HTERT RPE-1 (cell line): Measurements from ENCODE around the gene ANKRD44.
"Not testable (repeated sequence)": the region's sequence is repeated elsewhere in the genome, so short reads cannot be mapped to it uniquely, and the experiment has no call there.

Source experiments
- in situ Hi-C: fragments of 300-500 bp; cut with MboI; formaldehyde crosslinking; loops from 4 replicates; pipeline ENCODE4 v1.14.3; 2020; ENCODE audit warnings: low sequenced_read_pairs

Gene ANKRD44

DNA sequence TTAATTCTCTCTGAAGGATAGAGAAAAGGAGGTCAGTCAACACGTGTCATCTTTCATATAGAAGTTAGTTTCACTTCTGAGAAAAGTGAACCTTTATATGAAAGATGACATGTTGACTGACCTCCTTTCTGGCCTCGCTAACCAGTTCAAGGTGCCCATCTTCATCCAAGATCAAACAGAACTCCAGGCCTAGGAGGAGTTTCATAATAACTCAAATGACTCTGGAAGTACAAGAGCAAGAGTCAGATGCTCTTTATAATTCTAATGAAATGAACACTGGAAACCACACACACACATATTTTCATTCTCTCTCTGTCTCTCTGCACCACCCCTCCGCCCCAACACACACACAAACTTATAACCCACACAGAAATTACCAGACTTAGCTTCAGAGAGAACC lies 16.3 kb downstream of the ANKRD44 start:
- in situ Hi-C loops: no loop called here

DNA sequence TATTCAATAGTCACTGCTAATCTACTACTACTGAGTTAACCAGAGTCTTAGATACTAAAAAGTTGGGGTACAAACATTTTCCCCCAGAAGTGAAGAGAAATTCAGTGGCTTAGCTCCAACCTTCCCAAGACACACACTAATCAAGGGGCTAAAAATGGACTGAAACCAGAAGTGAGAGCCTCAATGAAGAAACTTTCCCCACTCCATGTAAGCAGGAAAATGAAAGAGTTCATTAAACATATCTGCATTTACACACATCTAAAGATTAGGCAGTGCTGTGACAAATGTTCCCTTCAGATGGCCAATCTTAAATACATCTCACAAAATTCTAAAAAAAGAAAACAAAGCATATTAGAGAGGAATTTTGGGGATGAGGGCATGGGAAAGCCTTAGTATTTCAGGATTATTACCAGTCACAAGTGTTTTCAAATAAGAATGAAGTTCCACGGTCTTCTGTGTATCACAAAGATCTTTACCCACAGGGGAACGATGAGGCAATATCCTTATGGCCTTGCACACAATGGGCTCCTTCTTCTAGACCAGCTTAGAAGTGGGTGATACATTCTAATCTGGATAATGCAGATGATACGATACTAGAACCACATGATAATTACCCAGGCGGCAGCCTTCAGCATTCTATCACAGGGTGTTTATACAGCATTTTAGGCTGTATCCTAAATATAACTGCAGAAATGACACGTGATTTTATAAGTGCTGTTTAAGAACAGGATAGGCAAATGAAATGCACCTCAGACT lies 17.1 kb downstream of the ANKRD44 start:
- in situ Hi-C loops: no loop called here

DNA sequence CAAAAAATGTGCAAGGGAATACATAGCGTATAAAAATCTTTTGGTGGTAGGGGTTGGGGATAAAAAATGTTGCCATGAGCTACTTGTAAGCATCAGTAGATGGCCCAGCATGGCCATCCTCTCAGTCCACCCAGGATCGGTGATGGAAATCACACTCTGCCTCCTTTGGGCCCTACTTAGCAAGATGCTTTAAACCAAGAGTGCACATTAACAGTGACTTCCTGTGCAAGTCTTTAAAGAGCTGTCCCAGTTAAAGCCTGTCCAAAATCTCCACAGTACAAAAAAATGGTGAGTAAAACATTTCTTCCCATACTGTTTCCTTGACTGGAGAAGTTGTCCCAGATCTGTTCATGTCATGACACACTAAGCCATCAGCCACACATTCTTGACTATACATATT lies 18.0 kb downstream of the ANKRD44 start:
- in situ Hi-C loops: no loop called here

DNA sequence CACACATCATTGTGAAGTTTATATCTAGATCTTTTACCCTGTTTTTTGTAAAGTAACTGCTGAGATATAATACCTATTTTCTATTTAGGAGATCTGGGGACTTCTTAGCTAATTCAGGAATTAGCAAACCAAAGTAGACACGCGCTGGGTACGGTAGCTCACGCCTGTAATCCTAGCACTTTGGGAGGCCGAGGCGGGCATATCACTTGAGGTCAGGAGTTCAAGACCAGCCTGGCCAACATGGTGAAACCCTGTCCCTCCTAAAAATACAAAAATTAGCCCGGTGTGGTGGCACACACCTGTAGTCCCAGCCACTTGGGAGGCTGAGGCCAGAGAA lies 23.0 kb downstream of the ANKRD44 start:
- in situ Hi-C loops: not testable (repeated sequence)

DNA sequence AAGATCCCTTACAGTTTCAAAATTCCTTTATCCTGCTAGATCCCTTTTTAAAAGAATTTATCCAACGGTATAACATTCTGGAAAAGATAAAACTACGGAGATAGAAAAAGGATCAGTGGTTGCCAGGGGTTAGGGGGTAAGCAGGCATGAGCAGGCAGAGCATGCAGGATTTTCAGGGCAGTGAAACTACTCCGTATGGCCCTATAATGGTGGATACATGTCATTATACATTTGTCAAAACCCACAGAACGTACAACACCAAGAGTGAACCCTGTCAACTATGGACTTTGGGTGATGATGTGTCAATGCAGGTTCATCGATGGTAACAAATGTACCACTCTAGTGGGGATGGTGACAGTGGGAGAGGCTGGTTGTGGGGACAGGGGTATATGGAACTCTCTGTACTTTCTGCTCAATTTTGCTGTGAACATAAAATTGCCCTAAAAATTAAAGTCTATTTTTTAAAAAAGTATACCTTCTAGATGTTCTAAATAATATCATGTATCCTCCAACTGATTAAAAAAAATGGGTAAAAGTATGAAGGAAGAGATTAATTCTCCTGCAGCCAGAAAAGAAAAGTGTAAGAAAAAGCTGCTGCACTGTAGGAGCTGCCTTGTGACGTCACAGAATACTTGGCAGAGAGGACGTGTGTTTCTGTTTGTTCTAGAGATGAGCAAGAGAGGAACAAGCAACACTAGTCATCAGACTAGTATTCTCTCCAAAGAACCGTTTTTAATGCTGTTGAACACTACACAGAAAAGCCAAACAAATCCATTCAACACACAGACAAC lies 23.6 kb downstream of the ANKRD44 start:
- in situ Hi-C loops: no loop called here

DNA sequence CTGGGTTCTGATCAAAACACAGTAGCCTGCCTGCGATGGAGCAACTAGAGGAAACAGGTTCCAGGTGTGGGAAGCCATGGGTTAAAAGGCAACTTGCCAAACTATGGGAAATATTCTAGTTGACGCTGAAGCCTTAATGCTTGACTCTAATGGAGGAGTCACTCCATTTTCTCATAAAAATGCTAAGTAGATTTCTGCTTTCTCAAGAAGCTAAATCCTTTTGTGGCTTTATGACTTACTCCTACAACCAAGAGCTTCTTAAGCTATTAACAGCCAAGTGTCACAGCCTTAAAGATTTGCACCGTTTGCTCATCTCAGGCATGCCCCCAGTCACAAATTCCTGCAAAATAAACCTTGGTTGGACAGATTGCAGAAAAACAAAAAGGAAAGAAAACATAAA lies 25.2 kb downstream of the ANKRD44 start:
- in situ Hi-C loops: no loop called here

DNA sequence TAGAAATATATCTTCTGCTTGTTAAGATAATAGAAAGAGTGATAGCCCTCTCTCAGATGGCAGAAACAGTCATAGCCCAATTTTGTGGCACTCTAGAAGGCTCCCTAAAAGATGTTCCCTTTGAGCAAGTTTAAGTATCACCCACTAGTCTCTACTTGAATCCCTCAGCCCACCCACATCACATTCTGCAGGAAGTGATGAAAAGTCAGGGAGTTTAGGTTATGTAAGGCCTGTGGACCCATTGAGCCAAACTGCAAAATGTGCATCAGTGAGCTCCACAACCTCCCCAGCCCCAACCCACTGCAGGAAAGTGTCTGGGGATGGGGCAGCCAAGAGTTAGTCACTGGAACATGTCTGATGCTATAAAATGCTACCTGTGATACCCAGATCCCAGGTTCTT lies 25.6 kb downstream of the ANKRD44 start:
- in situ Hi-C loops: no loop called here

DNA sequence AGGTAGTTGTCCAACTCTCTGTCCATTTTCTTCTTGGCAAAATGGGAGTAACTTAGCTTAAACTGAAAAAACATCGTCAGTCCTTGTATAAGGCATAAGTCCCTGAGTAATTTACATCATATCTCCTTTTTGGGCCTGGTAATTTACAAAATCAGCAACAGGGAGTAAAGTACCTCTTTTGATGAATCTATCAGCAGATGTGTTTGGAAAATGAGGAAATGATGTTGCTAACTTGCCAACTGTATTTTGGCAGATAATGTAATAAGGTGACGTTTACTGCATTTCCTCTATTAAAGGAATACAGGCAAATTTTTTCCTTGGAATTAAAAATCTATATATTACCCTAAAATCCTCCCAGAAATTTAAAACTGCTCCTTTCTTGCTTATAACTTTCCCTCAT lies 29.2 kb downstream of the ANKRD44 start:
- in situ Hi-C loops: no loop called here

DNA sequence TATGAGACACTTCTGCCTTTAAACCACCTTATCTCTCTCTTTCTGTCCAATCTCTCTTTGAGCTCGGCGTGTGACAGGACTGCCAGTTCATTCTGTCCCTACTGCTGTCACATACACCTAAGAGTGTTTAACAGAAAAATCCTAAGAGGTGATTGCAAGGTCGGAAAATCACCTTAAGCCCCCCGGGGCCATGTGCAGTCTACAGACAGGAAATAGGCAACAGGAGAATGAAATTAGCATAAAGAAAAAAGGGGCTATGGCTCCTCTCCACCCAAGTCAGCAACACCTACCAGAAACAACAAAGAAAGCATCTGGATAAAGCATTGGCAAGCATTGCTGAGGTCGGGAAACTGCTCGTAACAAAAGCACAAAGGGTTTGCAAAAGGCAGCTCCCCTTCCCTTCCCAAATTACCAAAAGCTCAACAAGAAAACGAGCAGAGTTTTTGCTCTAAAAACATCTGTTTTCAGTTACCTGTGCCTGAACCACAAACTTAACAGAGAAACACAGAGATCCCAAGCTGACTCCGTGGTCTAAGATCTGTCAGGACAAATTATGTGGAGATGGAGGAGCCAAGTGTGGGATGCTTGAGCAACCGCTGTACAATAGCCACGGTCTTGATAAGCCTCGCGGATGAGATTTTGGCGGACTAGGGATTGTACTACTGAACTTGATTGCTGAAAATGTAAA lies 30.4 kb downstream of the ANKRD44 start:
- in situ Hi-C loops: no loop called here

DNA sequence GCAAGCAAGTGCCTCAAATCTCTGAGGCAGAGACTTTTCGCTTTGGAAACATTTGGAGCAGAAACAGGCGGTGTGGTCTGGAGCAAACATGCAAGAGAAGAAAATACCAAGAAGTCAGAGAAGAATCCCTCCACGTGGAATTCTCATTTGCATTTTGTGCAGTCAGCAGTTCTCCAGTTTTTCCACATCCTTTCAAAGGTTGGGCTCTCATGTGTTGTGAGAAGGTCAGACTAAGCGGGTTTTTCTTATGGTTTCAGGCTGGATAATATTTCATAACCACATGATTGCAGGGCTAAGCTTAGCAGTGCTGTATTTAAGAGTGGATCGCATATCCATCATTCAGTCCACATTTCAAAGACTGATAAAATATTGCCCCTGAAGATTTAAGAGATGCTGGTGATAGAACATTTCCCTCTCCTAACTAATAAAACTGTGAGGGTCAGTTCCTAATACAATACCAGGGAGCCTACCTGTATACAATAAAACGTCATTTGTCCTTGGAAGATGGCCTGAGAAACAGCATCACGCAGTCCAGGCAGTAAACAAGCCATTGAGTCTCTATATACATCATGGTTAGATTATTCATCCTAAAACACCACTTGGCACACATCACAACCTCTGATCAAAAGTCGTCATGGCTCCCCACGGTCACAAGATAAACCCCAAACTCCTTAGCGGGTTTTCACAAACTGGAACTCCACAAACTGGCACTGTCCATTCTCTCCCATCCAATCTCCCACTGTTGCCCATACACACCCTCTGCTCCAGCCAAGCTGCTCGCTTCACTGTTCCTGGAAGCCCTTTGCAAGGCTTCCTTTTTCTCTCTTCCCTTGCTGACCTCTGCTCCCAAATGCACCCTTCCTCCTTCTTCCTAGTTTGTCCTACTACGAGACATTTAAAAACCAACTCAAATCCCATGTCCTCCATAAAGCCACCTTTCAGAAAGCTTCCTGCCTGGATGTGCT lies 31.5 kb downstream of the ANKRD44 start:
- in situ Hi-C loops: no loop called here

DNA sequence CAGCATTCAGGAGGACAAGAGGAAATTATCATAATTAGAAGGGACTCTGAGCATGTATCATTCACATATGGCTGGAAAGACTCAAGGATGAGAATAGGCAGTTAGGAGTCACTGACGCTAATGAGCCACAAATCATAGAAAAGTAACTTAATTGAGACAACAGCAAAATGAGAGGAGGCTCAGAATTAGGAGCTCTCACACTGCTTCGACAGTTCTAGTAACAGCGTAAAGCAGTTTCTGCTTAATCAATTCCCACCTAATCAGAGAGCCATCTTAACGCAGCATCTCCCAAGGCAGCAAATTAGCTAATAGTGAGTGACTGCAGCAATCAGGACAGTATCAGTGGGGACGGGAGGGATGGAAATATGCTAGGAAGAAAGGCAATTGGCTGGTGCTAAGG lies 32.8 kb downstream of the ANKRD44 start:
- in situ Hi-C loops: no loop called here

DNA sequence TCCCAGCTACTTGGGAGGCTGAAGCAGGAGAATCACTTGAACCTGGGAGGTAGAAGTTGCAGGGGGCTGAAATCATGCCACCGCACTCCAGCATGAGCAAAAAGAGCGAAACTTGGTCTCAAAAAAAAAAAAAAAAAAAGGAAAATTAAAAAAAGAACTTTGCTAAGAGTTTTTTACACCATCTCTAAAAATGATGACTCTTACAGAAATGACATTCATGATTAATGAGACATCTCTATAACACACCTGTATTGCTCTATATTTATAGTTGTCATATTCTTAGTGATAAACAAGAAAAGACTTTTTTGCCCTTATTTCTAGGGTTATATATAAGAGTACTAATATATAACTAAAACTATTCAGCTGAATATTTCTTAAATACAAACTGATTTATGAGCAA lies 34.4 kb downstream of the ANKRD44 start:
- in situ Hi-C loops: no loop called here

DNA sequence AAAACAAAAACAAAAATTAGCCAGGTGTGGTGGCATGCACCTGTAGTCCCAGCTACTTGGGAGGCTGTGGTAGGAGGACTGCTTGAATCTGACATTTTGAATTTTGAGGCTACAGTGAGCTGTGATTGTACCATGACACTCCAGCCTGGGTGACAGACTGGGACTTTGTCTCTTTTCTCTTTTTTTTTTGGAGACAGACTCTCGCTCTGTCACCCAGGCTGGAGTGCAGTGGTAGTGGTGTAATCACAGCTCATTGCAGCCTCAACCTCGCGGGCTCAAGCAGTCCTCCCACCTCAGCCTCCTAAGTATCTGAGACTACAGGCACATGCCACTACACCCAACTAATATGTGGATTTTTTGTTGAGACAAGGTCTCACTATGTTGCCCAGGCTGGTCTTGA lies 35.6 kb downstream of the ANKRD44 start:
- in situ Hi-C loops: no loop called here

DNA sequence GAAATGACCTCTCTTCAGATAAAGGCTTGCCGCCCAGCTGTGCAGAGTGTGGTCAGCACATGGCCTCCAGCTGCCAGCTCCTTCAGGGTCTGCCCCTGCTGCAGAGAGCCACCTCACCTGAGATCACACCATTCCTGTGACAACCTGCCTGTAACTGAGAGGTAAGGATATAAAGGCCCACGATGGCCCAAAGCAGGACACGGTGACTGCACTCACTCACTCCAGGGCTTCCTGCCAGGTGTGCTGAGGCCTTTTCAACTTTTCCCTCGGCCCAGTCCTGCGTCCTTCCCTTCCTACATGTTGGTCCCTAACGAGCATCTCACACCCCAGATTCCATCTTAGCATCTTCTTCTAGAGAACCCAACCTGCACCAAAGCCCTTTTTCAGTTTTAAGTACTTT lies 36.2 kb downstream of the ANKRD44 start:
- in situ Hi-C loops: no loop called here

DNA sequence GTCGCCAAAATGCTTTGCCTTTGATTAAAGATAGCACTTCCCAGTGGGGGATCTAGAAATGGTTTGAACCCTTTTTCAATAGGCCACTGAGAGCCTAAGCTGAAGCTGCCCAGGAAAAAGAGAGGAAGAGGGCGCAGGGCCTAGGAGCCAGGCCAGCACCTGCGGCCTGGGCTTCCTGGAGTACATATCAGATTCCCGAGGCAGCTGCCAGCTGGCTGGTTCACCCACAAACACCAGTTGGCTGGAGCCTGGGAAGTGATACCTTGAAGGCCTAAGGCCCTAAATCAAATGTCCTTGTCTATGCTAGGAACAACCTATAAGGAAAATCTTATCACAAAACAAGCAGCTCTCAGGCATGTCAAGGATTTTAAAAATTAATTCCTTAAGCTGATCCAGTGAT lies 37.1 kb downstream of the ANKRD44 start:
- in situ Hi-C loops: no loop called here

DNA sequence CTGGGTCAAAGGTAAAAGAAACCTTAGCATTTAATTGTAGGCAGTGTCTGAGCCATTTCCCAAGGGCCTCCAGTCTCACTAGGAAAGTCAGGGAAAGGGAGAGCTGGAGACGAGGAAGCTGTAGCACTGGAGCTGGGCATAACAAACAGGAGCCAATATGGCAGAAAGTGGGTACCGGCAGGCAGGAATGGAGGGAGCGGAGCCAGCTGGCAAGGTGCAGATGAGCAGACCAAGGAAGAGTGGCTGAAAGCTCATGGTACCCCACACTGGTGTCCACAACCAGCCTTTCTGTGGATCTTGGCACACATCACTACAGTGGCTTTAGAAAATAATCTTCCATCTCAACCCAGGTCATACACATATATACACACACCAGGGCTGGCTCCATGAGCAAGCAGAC lies 40.0 kb downstream of the ANKRD44 start:
- in situ Hi-C loops: no loop called here

DNA sequence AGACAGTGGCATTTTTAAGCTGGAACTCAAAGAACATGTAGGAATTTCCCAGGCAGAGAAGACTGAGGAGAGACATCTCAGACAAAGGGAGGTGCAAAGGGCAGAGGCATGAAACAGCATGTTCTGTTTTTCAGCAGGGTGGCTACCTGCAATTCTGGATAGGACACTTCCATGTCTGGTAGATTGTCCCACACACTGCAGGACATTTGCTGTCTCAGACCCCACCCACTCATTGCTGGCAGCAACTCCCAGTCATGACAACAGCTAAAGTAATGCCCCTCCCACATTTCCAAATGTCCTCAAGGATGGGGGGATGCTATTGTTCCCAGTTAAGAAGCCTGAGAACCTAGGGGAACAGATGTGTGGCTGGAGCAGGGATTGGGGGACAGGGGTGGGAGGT lies 40.8 kb downstream of the ANKRD44 start:
- in situ Hi-C loops: no loop called here

DNA sequence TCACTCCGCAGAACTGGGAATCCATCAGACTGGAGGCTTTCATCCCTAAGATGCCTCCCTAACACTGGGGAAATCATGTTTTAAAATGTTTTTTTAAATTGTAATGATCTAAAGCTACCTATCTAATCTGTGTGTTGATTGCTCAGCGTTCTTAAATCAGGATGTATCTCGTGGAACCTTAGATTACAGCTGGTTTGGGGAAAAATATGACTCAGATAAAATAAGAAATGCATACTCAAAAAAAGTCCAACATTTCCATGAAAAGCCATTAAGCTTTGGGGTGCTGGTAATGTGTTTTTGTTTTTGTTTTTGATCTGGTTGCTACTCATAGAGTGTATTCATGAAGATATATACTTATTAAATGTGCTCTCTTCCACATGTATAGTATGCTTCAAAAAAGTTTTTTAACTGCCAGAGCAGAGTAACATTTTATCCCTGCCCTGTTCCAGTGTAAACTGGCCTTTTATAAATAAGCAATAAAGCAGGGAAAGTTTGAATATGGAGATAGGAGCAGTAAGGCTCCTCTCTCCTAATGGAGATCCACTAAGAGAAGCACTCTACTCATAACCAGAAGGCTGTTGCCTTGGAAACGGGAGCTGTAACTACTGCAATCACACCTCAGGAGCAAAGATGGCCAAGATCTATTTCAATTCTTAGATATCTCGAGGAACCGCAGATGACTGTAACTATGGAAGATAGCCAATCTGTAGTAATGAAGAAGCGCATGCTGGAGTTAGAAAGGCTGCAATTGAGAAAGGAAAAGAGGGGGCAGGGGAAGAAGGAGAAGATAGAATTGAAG lies 41.6 kb downstream of the ANKRD44 start:
- in situ Hi-C loops: no loop called here

DNA sequence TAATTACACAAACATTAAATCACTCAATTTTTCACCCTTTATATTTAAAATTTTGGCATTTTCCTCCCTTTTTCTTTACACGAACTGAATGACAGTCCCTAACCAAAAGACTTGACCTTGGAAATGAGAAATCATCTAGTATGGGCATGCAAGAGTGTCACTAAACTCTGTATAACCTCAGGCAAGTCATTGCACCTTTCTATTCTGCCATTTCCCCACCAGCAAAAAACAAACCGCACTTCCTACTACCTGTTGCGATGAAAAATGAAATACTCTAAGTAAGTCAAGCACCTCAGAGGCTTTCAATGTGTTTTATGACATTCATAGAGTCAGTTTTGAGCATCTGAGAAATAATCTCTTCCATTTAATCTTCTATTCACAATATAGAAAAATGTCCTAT lies 44.1 kb downstream of the ANKRD44 start:
- in situ Hi-C loops: no loop called here

DNA sequence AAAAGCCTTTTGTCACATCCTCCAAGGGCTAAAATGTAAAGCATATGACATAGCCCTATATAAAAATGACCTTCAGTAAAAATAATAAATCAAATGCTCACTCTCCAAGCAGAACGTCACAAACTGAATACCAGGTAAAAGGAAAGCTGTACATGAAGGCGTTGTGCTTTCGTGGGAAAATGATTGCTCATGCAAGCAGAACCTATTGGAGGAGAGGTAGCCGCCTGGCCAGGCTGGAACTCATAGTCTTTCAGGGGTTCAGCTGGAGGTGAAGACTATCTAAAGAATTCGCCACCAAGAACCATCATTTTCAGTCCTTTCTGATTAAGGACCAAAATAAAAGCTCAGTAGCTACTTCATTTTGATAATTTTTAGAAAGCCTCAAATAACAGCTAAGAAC lies 44.7 kb downstream of the ANKRD44 start:
- in situ Hi-C loops: no loop called here
